ENCODE results near the gene RGS7. TPM values are rescaled to one million over a fixed set of nuclear protein-coding genes. Genes with fewer than 3 reads are reported as not detected.
"Not testable (repeated sequence)": the region's sequence is repeated elsewhere in the genome, so short reads cannot be mapped to it uniquely, and the experiment has no call there.

Gene RGS7
- total and polyA plus RNA-seq, 2 experiments from 2014 or later = 0.22 to 0.73 TPM

DNA sequence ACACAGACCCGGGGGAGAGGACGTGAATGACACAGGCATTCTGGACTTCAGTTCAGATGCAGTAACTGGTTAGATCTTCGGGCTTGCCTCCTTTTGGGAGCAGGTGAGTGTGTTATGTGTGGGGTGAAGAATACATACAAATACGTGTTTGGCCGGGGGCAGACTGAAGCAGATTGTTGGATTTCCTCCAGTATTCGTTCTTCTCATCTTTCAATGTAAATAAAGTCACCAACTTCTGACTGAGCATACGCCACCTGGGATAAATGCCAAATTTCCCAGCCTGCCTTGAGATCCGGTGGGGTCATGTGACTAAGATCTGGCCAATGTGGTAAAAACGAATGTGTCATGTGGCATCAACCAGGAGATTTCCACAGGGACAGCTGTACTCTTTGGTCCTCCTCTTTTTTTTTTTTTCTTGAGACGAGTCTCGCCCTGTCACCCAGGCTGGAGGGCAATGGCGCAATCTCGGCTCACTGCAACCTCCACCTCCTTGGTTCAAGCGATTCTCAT, 189.8 kb downstream of the RGS7 start:
- TF ChIP-seq, protein P1, sequence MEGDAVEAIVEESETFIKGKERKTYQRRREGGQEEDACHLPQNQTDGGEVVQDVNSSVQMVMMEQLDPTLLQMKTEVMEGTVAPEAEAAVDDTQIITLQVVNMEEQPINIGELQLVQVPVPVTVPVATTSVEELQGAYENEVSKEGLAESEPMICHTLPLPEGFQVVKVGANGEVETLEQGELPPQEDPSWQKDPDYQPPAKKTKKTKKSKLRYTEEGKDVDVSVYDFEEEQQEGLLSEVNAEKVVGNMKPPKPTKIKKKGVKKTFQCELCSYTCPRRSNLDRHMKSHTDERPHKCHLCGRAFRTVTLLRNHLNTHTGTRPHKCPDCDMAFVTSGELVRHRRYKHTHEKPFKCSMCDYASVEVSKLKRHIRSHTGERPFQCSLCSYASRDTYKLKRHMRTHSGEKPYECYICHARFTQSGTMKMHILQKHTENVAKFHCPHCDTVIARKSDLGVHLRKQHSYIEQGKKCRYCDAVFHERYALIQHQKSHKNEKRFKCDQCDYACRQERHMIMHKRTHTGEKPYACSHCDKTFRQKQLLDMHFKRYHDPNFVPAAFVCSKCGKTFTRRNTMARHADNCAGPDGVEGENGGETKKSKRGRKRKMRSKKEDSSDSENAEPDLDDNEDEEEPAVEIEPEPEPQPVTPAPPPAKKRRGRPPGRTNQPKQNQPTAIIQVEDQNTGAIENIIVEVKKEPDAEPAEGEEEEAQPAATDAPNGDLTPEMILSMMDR (IDR thresholded peaks at IDR 0.05; ENCODE audit: poor library complexity) = no peak
- TF ChIP-seq EZH2 (IDR thresholded peaks at IDR 0.05; ENCODE audit: borderline replicate concordance) (no peak), EZH2phosphoT487 (IDR thresholded peaks at IDR 0.05; ENCODE audit: low read depth, severe bottlenecking, unreplicated experiment) (no peak)
- no peak for DNase-seq (ENCODE audit: low spot score)
- Histone ChIP-seq H3K9me2 (replicated peaks; ENCODE audit: insufficient read depth) (no peaks in the 10 kb centered on the region), H3K4me3 (no peak overlapping the region), H3K36me3 (replicated peaks; ENCODE audit: insufficient read depth, low read depth) (no peaks in the 10 kb centered on the region), H3K79me2 (no peaks in the 10 kb centered on the region), H3K4me1 (ENCODE audit: insufficient read depth) (no peaks in the 10 kb centered on the region), H3K4me2 (no peak overlapping the region), H3K27me3 (no peaks in the 10 kb centered on the region), H2AFZ (no peak overlapping the region), H3K9me3 (ENCODE audit: low read depth) (no peaks in the 10 kb centered on the region), H3K27ac (no peak overlapping the region), H4K20me1 (ENCODE audit: insufficient read depth, poor library complexity, severe bottlenecking) (no peaks in the 10 kb centered on the region)
- 90% methylated on average over 14 of the region's 14 CpGs for WGBS (ENCODE audit: low lambda C conversion rate, missing lambda C conversion rate)

DNA sequence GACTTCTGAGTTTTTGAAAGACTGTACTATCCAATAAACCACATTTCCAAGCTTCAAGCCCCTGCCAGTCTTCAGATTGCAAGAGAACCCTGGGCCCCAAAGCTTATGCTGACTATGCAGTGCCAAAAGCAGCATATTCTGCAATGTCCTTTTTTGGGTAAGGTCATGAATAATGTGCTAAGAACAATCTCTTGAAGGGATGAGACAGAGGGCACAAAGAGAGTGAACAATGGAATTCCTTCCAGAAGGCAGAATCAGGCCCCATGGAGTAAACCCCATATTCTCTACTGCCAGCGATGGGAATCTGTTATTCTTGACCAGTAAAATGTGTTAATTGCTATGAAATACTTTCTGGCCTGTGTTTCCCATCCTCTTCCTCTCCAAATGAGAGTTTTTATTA, 190.4 kb downstream of the RGS7 start:
- TF ChIP-seq, protein P1 (IDR thresholded peaks at IDR 0.05; ENCODE audit: poor library complexity) = no peak
- TF ChIP-seq EZH2 (IDR thresholded peaks at IDR 0.05; ENCODE audit: borderline replicate concordance) (no peak), EZH2phosphoT487 (IDR thresholded peaks at IDR 0.05; ENCODE audit: low read depth, severe bottlenecking, unreplicated experiment) (no peak)
- Histone ChIP-seq H3K27ac (no peak overlapping the region), H3K4me2 (no peak overlapping the region), H3K9me2 (replicated peaks; ENCODE audit: insufficient read depth) (no peaks in the 10 kb centered on the region), H3K4me1 (ENCODE audit: insufficient read depth) (no peaks in the 10 kb centered on the region), H3K79me2 (no peaks in the 10 kb centered on the region), H3K27me3 (no peaks in the 10 kb centered on the region), H2AFZ (no peak overlapping the region), H3K9me3 (ENCODE audit: low read depth) (no peaks in the 10 kb centered on the region), H3K4me3 (no peak overlapping the region), H4K20me1 (ENCODE audit: insufficient read depth, poor library complexity, severe bottlenecking) (no peaks in the 10 kb centered on the region), H3K36me3 (replicated peaks; ENCODE audit: insufficient read depth, low read depth) (no peaks in the 10 kb centered on the region)
- 95% methylated on average over 1 of the region's 1 CpG for WGBS (ENCODE audit: low lambda C conversion rate, missing lambda C conversion rate)
- DNase-seq (ENCODE audit: low spot score) = no peak

DNA sequence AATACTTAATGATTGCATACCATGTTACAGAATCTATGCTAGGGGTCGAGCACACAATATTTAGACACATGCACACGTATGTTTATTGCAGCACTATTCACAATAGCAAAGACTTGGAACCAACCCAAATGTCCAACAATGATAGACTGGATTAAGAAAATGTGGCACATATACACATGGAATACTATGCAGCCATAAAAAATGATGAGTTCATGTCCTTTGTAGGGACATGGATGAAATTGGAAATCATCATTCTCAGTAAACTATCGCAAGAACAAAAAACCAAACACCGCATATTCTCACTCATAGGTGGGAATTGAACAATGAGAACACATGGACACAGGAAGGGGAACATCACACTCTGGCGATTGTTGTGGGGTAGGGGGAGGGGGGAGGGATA, 191.7 kb downstream of the RGS7 start:
- not testable (repeated sequence) for DNase-seq (ENCODE audit: low spot score); H3K79me2 ChIP-seq; H3K4me2 ChIP-seq; H3K4me1 ChIP-seq (ENCODE audit: insufficient read depth); H3K27ac ChIP-seq; H3K9me3 ChIP-seq (ENCODE audit: low read depth); H3K36me3 ChIP-seq (replicated peaks; ENCODE audit: insufficient read depth, low read depth); H3K27me3 ChIP-seq; H3K4me3 ChIP-seq; H4K20me1 ChIP-seq (ENCODE audit: insufficient read depth, poor library complexity, severe bottlenecking); H2AFZ ChIP-seq; H3K9me2 ChIP-seq (replicated peaks; ENCODE audit: insufficient read depth)
- WGBS (ENCODE audit: low lambda C conversion rate, missing lambda C conversion rate) = 83% methylated on average over 2 of the region's 5 CpGs

DNA sequence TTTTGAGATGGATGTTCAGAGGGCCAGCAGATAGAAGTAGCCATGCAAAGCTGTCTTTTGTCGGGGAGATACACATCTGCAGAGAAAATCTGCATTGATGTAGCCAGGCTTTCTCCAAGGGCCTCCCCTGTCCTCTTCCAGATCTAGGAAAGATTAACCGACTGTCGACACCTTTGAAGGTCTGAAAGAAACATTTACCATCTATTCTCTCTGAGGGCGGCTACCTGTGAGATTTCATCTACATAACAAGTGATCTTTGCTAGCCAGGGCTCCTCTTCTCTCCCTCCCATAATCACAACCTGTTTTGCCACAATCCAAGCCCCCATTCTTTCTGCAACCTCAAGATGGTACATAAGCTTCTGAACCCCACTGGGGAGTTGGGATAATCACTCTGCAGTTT, 193.6 kb downstream of the RGS7 start:
- Histone ChIP-seq H3K36me3 (replicated peaks; ENCODE audit: insufficient read depth, low read depth) (no peaks in the 10 kb centered on the region), H3K4me3 (no peak overlapping the region), H3K27me3 (no peaks in the 10 kb centered on the region), H3K27ac (no peak overlapping the region), H3K9me2 (replicated peaks; ENCODE audit: insufficient read depth) (no peaks in the 10 kb centered on the region), H2AFZ (no peak overlapping the region), H4K20me1 (ENCODE audit: insufficient read depth, poor library complexity, severe bottlenecking) (no peaks in the 10 kb centered on the region), H3K4me2 (no peak overlapping the region), H3K4me1 (ENCODE audit: insufficient read depth) (no peaks in the 10 kb centered on the region), H3K79me2 (no peaks in the 10 kb centered on the region), H3K9me3 (ENCODE audit: low read depth) (no peaks in the 10 kb centered on the region)
- no peak for TF ChIP-seq EZH2phosphoT487 (IDR thresholded peaks at IDR 0.05; ENCODE audit: low read depth, severe bottlenecking, unreplicated experiment)
- TF ChIP-seq, protein P1 (IDR thresholded peaks at IDR 0.05; ENCODE audit: poor library complexity) = no peak
- TF ChIP-seq EZH2 (IDR thresholded peaks at IDR 0.05; ENCODE audit: borderline replicate concordance) = no peak
- no peak for DNase-seq (ENCODE audit: low spot score)
- WGBS (ENCODE audit: low lambda C conversion rate, missing lambda C conversion rate) = 22% methylated on average over 4 of the region's 4 CpGs

Data from hepatocyte (in vitro differentiated cells).